ENCODE results near the gene TSTD2. TPM values are rescaled to one million over a fixed set of nuclear protein-coding genes. Genes with fewer than 3 reads are reported as not detected.
A peak's percentile ranks its signal among the peaks of the same experiment; 100 is the strongest.
"Not testable (repeated sequence)": the region's sequence is repeated elsewhere in the genome, so short reads cannot be mapped to it uniquely, and the experiment has no call there.

Gene TSTD2
- total RNA-seq, 4 donors from 2014 or later: 9.6 to 17.2 (median 12.7) TPM

DNA sequence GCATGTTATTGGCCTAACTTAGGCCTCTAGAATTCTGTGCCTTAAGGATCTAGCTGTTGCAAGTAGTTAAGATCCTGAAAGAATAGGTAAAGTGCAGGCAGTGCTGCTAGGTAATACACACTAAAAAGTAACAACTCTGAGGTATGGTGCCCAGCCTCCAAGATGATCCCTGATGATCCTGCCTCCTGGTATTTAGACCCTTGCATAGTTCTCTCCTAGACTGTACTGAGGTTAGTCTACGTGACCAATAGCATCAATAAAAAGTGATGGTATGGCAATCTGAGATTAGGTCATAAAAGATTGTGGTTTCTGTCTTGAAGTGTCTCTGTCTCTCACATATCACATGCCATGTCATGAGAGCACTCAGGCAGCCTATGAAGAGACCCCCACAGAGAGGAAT lies 9.2 kb downstream of the TSTD2 start:
- Histone ChIP-seq H3K27ac (no peak overlapping the region), H3K9me3 (no peaks in the 10 kb centered on the region), H3K36me3 (peaks cover 29% of the 10 kb centered on the region), H3K27me3 (no peaks in the 10 kb centered on the region), H3K4me1 (no peaks in the 10 kb centered on the region), H3K4me3 (no peak overlapping the region)
- TF ChIP-seq POLR2AphosphoS5 (IDR thresholded peaks at IDR 0.05) (no peak), EP300 (IDR thresholded peaks at IDR 0.05) (no peak), POLR2A (IDR thresholded peaks at IDR 0.05) (no peak)
- TF ChIP-seq, protein P1, sequence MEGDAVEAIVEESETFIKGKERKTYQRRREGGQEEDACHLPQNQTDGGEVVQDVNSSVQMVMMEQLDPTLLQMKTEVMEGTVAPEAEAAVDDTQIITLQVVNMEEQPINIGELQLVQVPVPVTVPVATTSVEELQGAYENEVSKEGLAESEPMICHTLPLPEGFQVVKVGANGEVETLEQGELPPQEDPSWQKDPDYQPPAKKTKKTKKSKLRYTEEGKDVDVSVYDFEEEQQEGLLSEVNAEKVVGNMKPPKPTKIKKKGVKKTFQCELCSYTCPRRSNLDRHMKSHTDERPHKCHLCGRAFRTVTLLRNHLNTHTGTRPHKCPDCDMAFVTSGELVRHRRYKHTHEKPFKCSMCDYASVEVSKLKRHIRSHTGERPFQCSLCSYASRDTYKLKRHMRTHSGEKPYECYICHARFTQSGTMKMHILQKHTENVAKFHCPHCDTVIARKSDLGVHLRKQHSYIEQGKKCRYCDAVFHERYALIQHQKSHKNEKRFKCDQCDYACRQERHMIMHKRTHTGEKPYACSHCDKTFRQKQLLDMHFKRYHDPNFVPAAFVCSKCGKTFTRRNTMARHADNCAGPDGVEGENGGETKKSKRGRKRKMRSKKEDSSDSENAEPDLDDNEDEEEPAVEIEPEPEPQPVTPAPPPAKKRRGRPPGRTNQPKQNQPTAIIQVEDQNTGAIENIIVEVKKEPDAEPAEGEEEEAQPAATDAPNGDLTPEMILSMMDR (IDR thresholded peaks at IDR 0.05): no peak
- DNase-seq (ENCODE audit: low spot score in 2 of 2): no peak
- 89% methylated on average over 1 of the region's 1 CpG for WGBS

DNA sequence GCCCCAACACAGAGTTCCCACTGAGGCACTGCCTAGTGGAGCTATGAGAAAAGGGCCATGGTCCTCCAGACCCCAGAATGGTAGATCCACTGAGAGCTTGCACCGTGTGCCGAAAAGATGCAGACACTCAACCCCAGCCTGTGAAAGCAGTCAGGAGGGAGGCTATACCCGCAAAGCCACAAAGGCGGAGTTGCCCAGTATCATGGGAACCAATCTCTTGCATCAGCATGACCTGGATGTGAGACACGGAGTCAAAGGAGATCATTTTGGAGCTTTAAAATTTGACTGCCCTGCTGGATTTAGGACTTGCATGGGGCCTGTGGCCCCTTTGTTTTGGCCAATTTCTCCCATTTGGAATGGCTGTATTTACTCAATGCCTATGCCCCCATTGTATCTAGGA lies 10.7 kb downstream of the TSTD2 start:
- not testable (repeated sequence) for H3K9me3 ChIP-seq; DNase-seq (ENCODE audit: low spot score in 2 of 2); H3K27ac ChIP-seq; H3K27me3 ChIP-seq; H3K4me3 ChIP-seq; H3K4me1 ChIP-seq
- H3K36me3 ChIP-seq: peaks cover 33% of the 10 kb centered on the region
- 87% methylated on average over 5 of the region's 5 CpGs for WGBS

DNA sequence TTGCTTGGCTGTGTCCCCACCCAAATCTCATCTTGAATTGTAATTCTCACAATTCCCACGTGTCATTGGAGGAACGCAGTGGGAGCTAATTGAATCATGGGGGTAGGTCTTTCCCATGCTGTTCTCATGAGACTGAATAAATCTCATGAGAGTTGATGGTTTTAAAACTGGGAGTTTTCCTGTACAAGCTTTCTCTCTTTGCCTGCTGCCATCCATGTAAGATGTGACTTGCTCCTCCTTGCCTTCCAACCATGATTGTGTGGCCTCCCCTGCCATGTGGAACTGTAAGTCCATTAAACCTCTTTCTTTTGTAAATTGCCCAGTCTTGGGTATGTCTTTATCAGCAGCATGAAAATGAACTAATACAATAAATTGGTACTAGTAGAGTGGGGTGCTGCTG lies 13.1 kb downstream of the TSTD2 start:
- not testable (repeated sequence) for H3K27me3 ChIP-seq; DNase-seq (ENCODE audit: low spot score in 2 of 2); H3K4me3 ChIP-seq; H3K4me1 ChIP-seq; H3K9me3 ChIP-seq; H3K27ac ChIP-seq
- H3K36me3 ChIP-seq: peaks cover 34% of the 10 kb centered on the region
- WGBS: 89% methylated on average over 2 of the region's 2 CpGs

DNA sequence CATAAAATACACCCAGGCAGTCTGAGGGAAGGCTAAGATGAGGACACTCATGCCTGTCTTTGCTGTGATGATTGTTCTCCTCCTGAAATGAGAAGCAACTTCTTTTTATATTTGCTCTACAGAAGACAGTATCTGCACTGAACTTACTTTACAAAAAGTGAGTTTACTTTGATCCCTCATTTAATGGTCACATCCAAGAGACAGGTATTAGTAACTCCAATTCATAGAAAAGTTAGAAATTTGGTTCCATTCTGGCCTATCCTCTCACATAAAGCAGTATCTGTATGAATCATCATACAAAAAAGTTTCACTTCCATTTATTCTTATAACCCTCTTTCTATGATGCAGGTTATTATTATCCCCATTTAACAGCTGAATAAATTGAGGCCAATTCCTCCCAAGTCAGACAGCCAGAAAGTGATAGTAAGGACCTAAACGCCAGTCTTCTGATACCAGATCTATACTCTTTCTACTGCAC lies 15.2 kb downstream of the TSTD2 start:
- no peak overlapping the region for H3K4me3 ChIP-seq
- no peak overlapping the region for H3K27ac ChIP-seq
- H3K36me3 ChIP-seq: peaks cover 33% of the 10 kb centered on the region
- no peaks in the 10 kb centered on the region for H3K4me1 ChIP-seq
- TF ChIP-seq, protein P1 (IDR thresholded peaks at IDR 0.05): no peak
- TF ChIP-seq EP300 (IDR thresholded peaks at IDR 0.05) (no peak), POLR2A (IDR thresholded peaks at IDR 0.05) (no peak), POLR2AphosphoS5 (IDR thresholded peaks at IDR 0.05) (no peak)
- no peak for DNase-seq (ENCODE audit: low spot score in 2 of 2)
- no peaks in the 10 kb centered on the region for H3K27me3 ChIP-seq
- WGBS: 96% methylated on average over 1 of the region's 1 CpG
- H3K9me3 ChIP-seq: no peaks in the 10 kb centered on the region

DNA sequence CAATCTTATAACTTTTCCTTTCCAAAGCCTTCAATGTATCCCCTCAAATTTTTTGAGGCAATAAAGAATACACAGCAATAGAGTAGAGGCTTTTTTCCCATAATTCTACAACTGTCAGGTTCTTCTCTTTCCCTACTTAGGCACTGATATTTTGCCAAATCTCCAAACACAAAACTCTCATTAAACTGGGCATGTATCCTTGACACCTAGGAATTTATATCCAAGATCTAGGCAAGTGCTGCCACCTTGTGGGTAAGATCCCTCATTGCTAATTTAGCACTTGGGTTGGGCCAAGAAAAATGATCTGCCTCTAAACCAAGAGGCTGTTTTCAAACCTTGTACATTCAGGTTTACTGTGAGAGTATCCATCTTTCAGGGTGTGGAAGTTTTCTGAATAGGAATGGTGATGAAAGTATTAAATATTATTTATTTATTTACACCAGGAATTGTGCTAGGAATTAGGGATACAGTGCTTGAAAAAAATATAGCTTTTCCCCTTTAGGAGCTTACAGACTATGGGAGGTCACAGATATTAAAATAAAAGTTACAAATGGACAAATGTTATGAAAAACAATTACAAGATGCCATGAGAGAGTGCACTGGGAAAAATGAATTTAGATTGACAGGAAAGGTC lies 17.6 kb downstream of the TSTD2 start:
- Histone ChIP-seq H3K27ac (no peak overlapping the region), H3K4me3 (no peak overlapping the region), H3K36me3 (peaks cover 42% of the 10 kb centered on the region), H3K4me1 (no peaks in the 10 kb centered on the region), H3K27me3 (no peaks in the 10 kb centered on the region), H3K9me3 (no peaks in the 10 kb centered on the region)
- TF ChIP-seq POLR2AphosphoS5 (IDR thresholded peaks at IDR 0.05): no peak
- TF ChIP-seq, protein P1 (IDR thresholded peaks at IDR 0.05): peak; percentile 61 to 71
- no peak for DNase-seq (ENCODE audit: low spot score in 2 of 2)

DNA sequence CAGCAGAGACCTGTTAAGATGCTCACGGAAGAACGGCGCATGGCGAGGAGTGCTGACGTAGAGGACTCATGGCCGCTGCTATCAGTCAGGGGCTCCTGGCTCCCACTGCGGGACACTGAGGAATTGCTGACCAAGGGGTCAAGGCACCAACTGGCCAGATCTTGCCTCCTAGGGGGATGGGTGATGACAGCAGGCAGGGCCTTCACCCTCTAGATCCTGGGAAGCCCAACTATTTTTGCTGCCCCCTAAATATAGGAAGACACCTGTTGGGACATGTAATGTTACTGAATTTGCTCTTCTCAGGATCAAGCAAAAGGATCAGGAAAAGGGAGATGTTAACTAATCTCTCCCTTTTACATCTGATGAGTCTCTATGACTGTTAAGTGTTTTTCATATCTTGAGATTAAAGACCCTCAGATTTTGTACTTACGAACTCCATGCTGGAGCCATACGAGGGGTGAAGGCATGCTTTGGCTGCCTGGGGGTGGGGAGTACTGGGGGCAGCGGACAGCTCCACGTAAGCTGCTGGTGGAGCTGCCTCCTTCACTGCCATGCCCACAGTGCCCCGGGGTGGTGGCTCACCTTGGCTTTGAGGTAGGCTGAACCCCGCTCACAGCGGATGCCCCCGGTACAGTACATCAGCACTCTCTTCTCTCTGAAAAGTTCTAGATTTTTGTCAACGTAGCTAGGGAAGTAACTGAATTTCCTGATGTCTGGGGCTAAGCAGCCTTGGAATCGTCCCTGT lies 28.1 kb downstream of the TSTD2 start:
- H3K4me1 ChIP-seq: no peaks in the 10 kb centered on the region
- no peaks in the 10 kb centered on the region for H3K27me3 ChIP-seq
- no peak overlapping the region for H3K27ac ChIP-seq
- H3K36me3 ChIP-seq: peaks cover 78% of the 10 kb centered on the region
- no peak for DNase-seq (ENCODE audit: low spot score in 2 of 2)
- no peak overlapping the region for H3K4me3 ChIP-seq
- WGBS: 83% methylated on average over 17 of the region's 17 CpGs
- TF ChIP-seq POLR2AphosphoS5 (IDR thresholded peaks at IDR 0.05): no peak
- TF ChIP-seq, protein P1 (IDR thresholded peaks at IDR 0.05): no peak
- TF ChIP-seq EP300 (IDR thresholded peaks at IDR 0.05): no peak
- TF ChIP-seq POLR2A (IDR thresholded peaks at IDR 0.05): no peak
- H3K9me3 ChIP-seq: no peaks in the 10 kb centered on the region
